SKM-1 treated with dmso at 0.1 percent for 144 hours (cell line): Measurements from ENCODE around the gene BRAT1.

ENCODE experiments used
- DNase-seq: peaks from one replicate; lab custom pipeline; 2025; ENCODE audit not compliant: unreplicated experiment; lab: John Stamatoyannopoulos, UW

Gene BRAT1

DNA sequence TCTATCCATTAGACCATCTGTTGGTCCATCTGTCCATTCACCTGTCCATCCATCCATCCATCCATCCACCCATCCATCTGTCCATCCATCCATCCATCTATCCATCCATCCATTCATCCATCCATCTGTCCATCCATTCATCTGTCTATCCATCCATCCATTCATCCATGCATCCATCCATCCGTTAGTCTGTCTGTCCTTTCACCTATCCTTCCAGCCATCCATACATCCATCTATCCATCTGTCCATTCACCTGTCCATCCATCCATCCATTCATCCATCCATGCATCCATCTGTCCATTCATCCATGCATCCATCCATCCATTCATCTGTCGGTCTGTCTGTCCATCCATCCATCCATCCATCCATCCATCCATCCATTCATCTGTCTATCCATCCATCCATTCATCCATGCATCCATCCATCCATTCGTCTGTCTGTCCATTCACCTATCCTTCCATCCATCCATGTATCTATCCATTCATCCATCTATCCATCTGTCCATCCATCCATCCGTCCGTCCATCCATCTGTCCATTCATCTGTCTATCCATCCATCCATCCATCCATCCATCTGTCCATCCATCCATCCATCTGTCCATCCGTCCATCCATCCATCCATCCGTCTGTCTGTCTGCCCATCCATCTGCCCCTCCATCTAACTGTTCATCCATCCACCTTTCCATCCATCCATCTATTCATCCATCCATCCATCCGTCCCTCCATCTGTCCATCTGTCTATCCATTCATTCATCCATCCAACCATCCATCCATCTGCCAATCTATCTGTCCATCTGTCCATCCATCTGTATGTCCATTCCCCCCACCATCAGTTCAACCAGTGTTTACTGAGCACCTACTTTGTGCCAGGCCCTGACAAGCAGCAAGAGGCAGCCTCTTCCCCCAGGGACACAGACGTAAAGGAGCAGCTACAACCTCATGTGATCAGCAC lies 40.6 kb downstream of the BRAT1 start:
- no peak for DNase-seq

DNA sequence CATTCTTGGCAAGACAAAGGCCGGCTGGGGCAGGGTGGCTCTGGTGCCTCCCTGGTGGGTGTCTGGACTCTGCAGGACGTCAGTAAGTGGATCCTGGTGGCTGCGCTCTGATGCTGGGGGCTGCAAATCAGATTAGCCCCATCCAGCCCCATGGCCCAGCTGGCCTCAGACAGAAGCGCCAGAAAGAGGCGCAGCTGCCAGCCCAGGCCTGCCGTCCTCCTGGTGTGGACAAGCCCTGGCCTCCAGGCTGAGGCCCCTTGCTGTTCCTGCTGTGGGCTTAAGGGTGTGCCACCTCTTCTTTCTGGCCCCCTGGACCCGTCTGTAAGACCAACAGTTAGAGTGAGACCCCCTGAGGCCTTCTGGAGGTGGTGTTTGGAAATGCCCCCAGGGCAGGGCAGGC lies 41.6 kb downstream of the BRAT1 start:
- no peak for DNase-seq

- no peak for DNase-seq
These were observed 42.6 kb downstream of the BRAT1 start for GRCh38 chr7:2512713-2513112.

DNA sequence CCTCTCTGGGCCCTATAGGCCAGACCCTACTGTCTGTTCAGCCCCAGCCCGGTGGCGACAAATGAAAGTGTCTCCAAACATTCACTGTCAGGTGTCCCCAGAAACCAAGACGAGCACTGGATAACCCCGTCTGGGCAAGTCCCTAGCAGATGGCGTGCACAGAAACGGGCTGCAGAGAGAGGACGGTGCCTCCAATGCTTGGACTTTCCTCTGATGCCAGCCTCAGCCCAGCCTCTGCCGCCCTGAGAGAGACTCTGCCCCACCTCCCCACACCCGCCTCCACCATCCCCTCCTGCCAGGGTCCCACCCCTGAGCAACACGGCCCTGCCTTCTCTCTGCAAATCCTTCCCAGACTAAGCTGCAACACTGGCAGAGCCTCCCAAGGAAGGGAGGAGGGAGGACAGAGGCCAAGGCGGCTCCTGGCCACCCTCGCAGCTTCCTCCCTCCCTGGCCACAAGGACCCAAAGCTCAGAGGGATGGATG lies 43.1 kb downstream of the BRAT1 start:
- no peak for DNase-seq

- no peak for DNase-seq
These were observed 43.6 kb downstream of the BRAT1 start for GRCh38 chr7:2511769-2512168.

DNA sequence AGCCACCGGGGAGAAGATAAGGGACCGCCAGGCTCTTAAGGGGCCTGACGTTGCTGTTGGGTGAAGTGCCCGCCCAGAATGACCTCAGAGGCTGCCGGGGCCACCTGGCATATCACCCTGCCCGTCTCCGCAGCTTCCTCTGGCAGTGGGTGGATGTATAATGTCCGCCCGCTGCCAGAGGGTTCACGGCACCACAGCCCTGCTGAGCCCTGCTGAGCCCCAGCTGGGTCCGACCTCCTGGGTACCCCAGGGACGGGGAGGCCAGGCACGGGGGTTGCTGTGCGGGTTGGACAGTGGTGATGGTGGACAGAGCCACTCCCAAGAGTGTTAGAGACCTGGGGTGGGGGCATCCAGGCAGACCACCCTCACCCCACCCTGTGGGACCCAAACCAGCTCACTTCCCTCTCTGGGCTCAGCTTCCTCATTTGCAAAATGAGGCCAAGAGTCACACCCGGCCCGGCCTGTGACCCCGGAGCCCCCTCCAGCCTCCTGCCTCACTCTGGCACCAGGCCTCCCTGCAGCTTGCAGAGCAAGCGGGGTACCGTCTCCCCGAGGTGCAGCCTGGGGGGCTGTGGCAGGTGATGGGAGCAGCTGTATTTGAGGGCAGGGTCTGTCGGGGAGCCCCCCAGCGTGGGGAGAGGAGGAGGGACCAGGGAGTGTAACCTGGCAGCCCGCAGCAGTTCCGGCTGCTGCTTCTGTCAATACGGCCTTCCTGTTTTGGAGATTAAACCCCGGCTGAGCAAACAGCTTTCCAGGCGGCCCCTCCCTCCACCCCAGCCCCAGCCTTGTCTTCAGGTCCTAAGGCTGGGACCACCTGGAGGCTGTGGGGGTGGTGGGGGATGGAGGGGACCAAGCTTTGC lies 44.2 kb downstream of the BRAT1 start:
- DNase-seq: peak; percentile 84

GRCh38 chr7:2510130-2510776 lies 45.1 kb downstream of the BRAT1 start:
- no peak for DNase-seq

- no peak for DNase-seq
These were observed 45.9 kb downstream of the BRAT1 start for GRCh38 chr7:2509298-2509906.

DNA sequence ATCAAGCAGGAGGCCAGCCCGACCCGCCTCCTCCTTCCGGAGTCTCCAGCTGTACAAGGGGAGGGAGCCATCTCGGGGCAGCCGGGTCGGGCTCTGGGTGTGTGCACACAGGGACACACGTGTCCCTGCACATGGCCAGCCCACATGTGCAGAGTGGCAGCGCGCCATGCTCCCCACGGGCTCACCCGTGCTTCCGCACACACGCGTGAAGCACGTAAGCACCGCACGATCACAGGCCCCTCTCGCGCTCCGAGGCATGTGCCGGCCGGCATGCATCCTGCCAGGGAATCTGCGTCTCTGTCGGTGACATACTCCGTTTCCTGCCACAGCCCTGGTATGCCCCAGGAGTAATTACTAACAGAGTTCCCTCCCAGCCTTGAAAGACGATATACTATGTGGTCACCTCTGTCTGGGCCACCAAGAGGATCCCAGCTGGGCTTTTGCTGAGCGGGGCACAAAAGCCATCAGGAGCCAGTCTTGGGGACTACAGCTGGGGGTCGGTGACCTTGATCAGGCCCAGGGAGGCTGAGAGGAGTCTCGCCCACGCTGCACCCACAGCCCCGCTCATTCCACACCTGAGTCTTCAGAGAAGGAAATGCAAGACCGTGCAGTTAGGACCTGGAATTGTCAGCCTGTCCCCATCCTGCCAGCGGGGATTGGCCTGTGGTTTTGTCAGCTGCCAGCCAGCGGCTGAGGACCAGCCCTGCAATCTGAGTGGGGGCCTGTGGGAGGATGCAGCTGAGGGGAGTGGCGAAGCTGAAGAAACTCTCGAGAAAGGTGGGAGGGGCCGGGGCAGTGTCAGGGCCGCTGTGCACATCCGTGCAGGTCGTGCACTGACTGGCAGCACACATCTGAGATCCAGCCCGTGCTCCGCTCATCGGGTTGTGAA lies 46.8 kb downstream of the BRAT1 start:
- DNase-seq: peak; percentile 82

- DNase-seq: no peak
These were observed 47.4 kb downstream of the BRAT1 start for GRCh38 chr7:2507917-2508306.

GRCh38 chr7:2507208-2507916 lies 48.0 kb downstream of the BRAT1 start:
- DNase-seq: no peak

- no peak for DNase-seq
These were observed 49.9 kb downstream of the BRAT1 start for GRCh38 chr7:2505401-2505800.

GRCh38 chr7:2504889-2505375 lies 50.4 kb downstream of the BRAT1 start:
- no peak for DNase-seq

GRCh38 chr7:2504128-2504888 lies 51.0 kb downstream of the BRAT1 start:
- DNase-seq: no peak

- no peak for DNase-seq
These were observed 52.0 kb downstream of the BRAT1 start for GRCh38 chr7:2503056-2503941.

DNA sequence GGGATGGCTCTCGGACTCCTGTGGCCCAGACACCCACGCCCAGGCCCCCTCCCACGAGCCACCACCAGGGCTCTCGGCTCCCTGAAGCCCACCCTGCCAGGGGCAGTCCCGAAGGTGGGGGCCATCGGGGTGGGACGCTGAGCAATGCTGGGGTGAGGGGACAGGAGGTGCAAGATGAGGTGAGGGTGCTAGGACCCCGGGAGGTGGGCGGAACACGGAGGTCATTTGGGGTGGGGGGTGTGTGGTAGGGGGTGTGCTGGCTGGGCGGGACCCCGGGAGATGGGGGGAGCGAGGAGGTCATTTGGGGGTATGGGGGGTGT lies 52.7 kb downstream of the BRAT1 start:
- no peak for DNase-seq

DNA sequence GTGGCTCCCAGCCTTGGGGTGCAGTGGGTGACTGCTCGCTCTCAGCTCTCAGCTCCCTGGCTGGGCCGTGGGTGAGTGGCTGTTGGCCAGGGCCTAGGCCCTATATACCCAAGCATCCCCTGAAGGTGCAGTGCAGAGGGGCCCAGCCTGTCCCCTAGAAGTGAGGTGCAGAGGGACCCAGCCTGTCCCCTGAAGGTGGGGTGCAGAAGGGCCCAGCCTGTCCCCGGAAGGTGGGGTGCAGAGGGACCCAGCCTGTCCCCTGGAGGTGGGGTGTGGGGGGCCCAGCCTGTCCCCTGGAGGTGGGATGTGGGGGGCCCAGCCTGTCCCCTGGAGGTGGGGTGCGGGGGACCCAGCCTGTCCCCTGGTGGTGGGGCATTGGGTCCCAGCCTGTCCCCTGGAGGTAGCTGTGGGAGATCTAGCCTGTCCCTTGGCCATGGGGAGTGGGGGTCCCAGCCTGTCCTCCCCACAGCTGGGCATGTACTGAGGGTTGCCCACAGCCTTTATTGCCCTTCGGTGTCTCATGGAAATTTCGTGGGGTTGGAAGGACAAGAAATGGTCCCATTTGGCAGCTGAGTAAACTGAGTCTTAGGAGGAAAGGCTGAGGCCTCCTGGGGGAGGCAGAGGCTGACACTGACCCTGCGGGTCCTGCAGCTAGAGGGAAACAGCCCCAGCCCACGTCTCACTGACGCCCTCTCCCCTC lies 53.2 kb downstream of the BRAT1 start:
- no peak for DNase-seq
